PFSK-1 (cell line): ENCODE data around the gene CA14. TPM values are rescaled to one million over a fixed set of nuclear protein-coding genes. Genes with fewer than 3 reads are reported as not detected.

Source experiments
- FOXP2 ChIP-seq: optimal IDR thresholded peaks from 2 replicates; pipeline ENCODE3; 2011; ENCODE audit warnings: borderline replicate concordance, control low read depth, inconsistent platforms; ENCODE audit not compliant: insufficient read depth; ENCODE audit errors: extremely low read length, extremely low read depth
- POLR2AphosphoS5 ChIP-seq: IDR thresholded peaks from 2 replicates; pipeline ENCODE4 v1.6.1; 2012; ENCODE audit warnings: low read depth, mild to moderate bottlenecking, control low read depth, low read length, moderate library complexity
- SIN3A ChIP-seq: IDR thresholded peaks from 2 replicates; pipeline ENCODE4 v1.6.1; 2012; ENCODE audit warnings: mild to moderate bottlenecking, low read length, moderate library complexity, borderline replicate concordance; ENCODE audit not compliant: insufficient read depth
- TAF1 ChIP-seq: IDR thresholded peaks from 2 replicates; pipeline ENCODE4 v1.6.1; 2012; ENCODE audit warnings: low read length, control low read depth, borderline replicate concordance; ENCODE audit not compliant: insufficient read depth
- polyA plus RNA-seq: library from polyadenylated mRNA; unstranded; fragments of >200 nt; gene quantifications from one replicate; pipeline ENCODE4 v1.2.1, GENCODE V29; 2012; ENCODE audit warnings: low read depth, missing spikeins; ENCODE audit not compliant: insufficient read length
- TF ChIP-seq, protein P1 (sequence below), 2 experiments: IDR thresholded peaks; 2 replicates each; pipeline versions ENCODE4 v1.6.1 to v1.8.0; 2011 to 2012; ENCODE audit warnings: low read depth in 2 of 2, low read length in 2 of 2, control low read depth in 1 of 2, inconsistent platforms in 1 of 2, mild to moderate bottlenecking in 1 of 2, moderate library complexity in 1 of 2; ENCODE audit not compliant: insufficient read depth in 1 of 2

Gene CA14
- 0.33 TPM for polyA plus RNA-seq

DNA sequence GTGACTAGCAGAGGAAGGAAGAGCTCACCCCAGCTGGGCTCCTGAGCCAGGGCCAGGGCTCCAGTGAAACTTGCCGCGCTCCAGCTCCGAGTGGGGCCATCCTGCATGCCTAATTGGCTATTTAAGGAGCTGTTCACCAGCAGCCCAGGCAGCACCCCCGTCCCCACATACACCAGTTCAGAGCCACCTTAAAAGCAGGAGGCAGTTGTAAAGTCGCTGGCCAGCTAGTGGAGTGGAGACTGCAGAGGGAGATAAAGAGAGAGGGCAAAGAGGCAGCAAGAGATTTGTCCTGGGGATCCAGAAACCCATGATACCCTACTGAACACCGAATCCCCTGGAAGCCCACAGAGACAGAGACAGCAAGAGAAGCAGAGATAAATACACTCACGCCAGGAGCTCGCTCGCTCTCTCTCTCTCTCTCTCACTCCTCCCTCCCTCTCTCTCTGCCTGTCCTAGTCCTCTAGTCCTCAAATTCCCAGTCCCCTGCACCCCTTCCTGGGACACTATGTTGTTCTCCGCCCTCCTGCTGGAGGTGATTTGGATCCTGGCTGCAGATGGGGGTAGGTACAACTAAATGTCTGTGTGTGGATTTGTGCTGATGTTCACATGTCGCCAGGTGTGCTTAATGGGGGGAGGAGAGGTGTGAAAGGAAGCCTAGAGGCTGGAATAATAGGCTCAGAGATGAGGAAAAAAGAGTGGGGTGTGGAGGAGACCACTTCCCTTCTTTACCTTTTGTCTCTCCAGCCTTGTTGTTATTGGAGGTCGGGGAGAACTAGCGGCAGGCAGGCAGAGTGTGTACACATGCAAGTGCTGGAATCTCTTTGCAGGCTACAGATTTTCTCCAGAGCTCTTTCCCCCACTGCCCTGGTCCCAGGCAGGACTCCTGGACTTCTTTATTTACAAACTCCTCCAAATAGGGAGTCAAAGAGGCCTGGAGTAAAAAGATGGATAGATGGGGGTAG is at the start of gene CA14:
CA14 (plus strand) TSS at position 151 of the 962 bp plus-strand sequence; CDS start at position 506, 355 bp downstream.
- TF ChIP-seq FOXP2 (no peak), POLR2AphosphoS5 (no peak), TAF1 (no peak)
- TF ChIP-seq, protein P1, sequence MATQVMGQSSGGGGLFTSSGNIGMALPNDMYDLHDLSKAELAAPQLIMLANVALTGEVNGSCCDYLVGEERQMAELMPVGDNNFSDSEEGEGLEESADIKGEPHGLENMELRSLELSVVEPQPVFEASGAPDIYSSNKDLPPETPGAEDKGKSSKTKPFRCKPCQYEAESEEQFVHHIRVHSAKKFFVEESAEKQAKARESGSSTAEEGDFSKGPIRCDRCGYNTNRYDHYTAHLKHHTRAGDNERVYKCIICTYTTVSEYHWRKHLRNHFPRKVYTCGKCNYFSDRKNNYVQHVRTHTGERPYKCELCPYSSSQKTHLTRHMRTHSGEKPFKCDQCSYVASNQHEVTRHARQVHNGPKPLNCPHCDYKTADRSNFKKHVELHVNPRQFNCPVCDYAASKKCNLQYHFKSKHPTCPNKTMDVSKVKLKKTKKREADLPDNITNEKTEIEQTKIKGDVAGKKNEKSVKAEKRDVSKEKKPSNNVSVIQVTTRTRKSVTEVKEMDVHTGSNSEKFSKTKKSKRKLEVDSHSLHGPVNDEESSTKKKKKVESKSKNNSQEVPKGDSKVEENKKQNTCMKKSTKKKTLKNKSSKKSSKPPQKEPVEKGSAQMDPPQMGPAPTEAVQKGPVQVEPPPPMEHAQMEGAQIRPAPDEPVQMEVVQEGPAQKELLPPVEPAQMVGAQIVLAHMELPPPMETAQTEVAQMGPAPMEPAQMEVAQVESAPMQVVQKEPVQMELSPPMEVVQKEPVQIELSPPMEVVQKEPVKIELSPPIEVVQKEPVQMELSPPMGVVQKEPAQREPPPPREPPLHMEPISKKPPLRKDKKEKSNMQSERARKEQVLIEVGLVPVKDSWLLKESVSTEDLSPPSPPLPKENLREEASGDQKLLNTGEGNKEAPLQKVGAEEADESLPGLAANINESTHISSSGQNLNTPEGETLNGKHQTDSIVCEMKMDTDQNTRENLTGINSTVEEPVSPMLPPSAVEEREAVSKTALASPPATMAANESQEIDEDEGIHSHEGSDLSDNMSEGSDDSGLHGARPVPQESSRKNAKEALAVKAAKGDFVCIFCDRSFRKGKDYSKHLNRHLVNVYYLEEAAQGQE (IDR thresholded peaks at IDR 0.05; ENCODE audit: insufficient read depth in 1 of 2, low read depth in 2 of 2, low read length in 2 of 2), result no peak

DNA sequence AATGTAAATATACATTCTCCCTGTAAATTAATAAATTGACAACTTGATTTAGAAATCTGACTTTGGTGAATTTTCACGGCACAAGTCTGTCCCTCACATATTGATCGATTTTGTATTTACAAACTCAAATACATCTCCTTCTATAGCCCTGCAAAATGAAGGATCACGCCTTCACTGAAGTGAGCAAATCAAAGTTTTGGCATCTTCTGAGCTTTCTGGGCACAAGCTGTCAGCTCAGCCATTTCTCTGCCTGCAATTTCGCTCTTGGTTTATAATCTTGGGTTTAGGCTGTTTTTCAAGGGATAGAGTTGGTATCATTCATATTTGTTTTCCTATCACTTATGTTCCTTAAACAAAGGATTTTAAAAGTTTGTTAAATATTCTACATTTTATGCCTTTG is 47.5 kb upstream of the CA14 start:
- TF ChIP-seq TAF1, result no peak
- no peak for TF ChIP-seq SIN3A
- TF ChIP-seq FOXP2, result no peak
- TF ChIP-seq POLR2AphosphoS5, result no peak
- TF ChIP-seq, protein P1 (IDR thresholded peaks at IDR 0.05; ENCODE audit: insufficient read depth in 1 of 2, low read depth in 2 of 2, low read length in 2 of 2), result no peak

DNA sequence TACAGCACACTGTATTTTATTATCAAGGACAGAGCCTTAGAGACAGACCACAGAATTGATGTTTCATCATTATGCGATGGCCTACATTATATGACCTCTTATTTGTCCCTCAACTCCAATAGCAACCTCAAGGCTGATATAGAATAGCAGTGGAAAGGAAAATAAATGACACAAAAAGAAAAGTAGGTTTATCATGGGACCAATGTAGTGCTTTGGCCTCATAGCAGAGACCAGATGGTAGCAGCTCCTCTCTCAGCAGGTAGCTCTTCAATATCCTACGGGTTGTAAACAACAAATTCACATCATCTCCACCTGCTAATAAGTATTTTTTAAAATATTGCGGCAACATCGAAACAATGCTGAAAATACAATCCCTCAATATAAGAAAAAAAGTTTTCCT is 46.9 kb upstream of the CA14 start:
- TF ChIP-seq FOXP2 (no peak), SIN3A (no peak), POLR2AphosphoS5 (no peak), TAF1 (no peak)
- TF ChIP-seq, protein P1 (IDR thresholded peaks at IDR 0.05; ENCODE audit: insufficient read depth in 1 of 2, low read depth in 2 of 2, low read length in 2 of 2), result no peak

DNA sequence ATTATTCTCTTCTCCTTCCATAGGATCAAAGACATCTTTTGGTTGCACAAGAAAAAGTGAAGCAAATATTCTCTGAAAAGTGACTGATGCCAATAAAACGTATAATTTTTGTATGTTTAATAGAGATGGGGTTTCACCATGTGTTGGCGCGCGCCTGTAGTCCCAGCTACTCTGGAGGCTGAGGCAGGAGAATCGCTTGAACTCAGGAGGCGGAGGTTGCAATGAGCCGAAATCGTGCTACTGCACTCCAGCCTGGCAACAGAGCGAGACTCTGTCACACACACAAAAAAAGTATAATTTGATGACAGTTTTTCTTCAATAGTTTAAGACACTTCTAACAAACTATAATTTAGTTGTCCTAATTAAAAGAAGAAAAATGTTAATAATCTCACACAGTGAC is 45.5 kb upstream of the CA14 start:
- TF ChIP-seq POLR2AphosphoS5 (no peak), TAF1 (no peak), SIN3A (no peak), FOXP2 (no peak)
- TF ChIP-seq, protein P1 (IDR thresholded peaks at IDR 0.05; ENCODE audit: insufficient read depth in 1 of 2, low read depth in 2 of 2, low read length in 2 of 2), result no peak
